NCI-H2081 treated with DMSO at 0.1 percent for 48 hours (cell line): ENCODE measurements around the gene COX6A1.
"Not testable (repeated sequence)": the region's sequence is repeated elsewhere in the genome, so short reads cannot be mapped to it uniquely, and the experiment has no call there.

ENCODE experiments used
- DNase-seq: peaks from one replicate; lab custom pipeline; 2025; lab: John Stamatoyannopoulos, UW

The COX6A1 gene

DNA sequence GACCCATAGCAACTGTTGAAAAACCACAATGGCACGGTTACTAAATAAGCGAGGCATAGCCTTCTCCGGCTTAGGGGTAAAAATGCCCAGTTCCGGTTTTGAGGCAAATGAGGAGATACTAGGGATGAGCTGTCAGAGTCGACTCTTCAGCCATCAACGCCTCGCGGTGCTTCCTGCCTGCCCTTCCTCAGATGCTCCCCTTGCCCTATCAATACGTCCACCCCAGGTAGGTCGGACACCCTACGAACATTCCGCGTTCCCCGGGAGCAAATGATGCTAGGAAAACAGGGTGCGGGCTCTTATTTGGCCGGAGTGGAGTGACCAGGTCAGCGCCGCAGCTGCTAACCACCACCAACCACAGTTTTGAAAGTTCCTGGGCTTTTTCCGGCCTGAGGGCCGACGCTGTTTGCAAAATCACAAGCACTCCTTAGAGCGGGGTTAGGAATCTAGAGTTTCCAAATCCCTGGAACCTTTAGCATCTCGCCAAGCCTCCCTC lies 30.5 kb downstream of the COX6A1 start:
- DNase-seq, result no peak

DNA sequence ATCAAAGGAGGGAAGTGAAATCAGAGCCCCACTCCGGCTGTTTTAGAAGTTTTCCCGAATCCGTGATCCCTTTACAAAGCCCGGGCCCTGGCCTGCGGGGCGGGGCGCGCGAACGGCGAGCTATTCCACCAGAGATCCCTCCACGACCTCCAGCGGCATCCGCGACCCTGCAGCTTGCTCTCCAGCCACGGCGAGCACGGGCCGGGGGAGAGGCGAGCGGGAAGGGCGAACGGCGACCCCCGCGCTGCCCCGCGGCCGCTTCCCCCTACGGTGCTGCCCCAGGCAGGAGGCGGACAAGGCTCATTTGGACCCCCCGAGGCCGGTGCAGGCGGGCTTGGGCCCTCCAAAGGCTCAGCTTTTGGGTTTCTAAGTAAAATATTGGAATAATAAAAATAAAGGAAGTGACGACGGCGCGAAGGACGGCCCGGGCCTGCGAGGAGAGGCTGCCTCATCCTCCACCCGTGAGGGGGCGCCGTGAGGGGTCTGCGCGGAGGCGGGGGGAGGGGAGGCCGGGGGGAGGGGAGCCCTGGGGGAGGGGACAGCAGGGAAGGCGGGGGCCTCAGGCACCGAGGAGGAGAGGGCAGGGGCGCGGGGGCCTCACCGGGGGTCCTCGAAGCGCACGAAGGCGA lies 31.0 kb downstream of the COX6A1 start:
- DNase-seq, result no peak

DNA sequence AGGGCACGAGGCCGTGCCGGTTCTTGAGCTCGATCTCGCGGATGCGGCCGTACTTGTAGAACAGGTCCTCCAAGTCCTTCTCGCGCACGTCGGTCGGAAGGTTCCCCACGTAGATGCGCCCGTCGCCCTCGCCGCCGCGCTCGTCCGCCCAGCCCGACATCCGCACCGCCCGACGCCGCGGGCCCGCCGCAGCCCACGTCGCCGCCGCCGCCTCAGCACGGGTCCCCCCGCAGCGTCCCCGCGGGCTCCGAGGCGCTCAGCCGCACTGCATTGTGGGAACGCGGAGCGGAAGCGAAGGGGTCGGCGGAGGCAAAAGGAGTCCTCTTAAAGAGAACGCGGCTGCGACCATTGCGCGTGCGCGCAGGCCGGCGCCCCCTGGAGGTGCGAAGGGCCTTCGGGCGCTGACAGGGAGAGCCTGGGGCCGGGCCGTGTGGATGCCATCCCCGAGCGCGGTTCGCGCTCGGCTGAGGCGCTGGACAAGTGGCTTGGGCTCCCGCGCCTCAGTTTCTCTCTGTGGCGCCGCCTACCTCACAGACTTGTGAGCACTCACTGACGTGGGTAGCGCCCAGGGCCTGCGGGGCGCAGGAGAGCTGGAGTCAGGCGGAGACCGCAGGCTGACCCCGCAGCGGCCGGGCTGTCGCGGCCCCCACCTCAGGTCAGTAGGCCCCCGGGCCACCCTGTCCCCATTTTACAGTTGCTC lies 31.7 kb downstream of the COX6A1 start, which contains the start of gene SRSF9:
TSS of gene SRSF9 (minus strand) at position 299 of the 700 bp plus-strand sequence. CDS start at position 160, 139 bp downstream.
- peak; percentile 85 for DNase-seq

- no peak for DNase-seq
Measured at GRCh38 chr12:120470150-120470784, 32.4 kb downstream of the COX6A1 start.

DNA sequence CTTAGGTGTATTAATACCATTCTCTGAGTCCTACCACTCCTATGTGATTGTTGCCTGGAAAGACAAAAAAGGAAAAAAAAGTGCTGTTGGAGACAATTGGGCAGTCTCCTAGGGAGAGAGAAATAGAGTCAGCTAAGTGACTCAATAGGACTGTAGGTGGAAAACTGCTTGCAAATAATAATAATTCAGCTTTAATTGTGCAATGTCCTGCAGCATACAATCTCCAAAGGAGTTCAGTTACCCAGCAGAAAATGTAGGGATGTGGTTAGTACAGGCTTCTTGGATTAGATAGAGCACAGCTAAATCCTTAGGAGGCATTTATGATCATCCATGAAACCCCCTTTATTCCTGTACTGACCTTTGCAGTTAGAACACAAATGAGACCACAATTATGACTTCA lies 34.6 kb downstream of the COX6A1 start:
- no peak for DNase-seq

- DNase-seq, result no peak
Measured at GRCh38 chr12:120473807-120474615, 36.1 kb downstream of the COX6A1 start.

- DNase-seq, result no peak
Measured at GRCh38 chr12:120474616-120474960, 36.7 kb downstream of the COX6A1 start.

GRCh38 chr12:120475643-120476042 lies 37.7 kb downstream of the COX6A1 start:
- DNase-seq, result no peak

- DNase-seq, result no peak
Measured at GRCh38 chr12:120479458-120479857, 41.5 kb downstream of the COX6A1 start.

GRCh38 chr12:120480211-120480610 lies 42.3 kb downstream of the COX6A1 start:
- DNase-seq, result no peak

- no peak for DNase-seq
Measured at GRCh38 chr12:120481022-120481767, 43.3 kb downstream of the COX6A1 start.

- no peak for DNase-seq
Measured at GRCh38 chr12:120483621-120484020, 45.7 kb downstream of the COX6A1 start.

DNA sequence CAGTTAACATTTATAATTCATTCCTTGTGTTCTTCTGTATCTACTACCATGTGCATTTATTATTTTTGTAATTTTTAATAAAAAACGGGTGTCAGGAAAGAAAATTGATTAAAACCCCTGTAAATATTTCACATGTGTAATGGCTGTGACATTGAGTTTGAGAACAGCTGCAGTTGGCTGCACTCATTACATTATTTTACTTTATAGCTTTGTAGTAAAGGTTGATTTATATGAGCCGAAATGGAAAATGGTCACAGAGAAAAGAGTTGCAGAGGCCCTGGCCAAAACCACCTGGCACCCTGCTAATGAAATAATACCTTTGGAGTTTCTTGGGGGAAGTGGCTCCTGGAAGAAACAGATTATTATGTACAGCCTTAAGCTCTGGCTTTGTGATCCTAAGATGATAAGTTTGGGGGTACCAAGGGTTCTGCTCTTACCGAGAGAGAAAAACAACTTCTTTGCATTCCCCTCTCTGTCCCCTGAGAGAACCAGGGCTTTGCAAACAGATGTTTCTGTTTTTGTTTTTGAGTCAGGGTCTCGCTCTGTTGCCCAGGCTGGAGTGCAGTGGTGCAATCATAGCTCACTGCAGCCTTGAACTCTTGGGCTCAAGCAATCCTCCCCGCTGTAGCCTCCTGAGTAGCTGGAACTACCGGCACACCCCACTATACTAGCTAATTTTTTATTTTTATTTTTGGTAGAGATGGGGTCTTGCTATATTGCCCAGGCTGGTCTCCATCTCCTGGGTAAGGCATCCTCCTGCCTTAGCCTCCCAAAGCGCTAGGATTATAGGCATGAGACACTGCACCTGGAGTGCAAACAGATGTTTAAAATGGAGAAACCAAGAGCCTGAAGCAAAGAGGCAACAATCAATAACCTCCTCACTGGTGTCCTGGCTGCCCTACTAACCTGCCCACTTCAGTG lies 48.3 kb downstream of the COX6A1 start:
- DNase-seq, result no peak

DNA sequence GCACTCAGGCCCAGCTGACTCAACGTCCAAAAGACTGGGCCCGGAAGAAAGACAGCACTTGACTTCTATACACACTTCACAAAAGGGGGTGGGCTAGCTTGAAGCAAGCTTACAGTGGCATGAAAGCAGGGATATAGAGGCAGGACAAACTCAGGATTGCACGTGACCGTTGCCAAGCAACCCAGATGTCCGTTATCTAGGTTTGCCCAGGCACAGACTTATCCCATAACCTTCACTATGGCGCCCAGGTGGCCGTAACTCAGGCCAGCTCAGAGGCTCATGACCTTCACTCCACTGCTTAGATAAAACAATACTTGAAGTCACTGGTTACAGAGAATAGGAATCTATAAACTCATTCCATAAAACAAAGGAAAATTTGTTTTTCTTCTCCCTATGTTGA lies 49.6 kb downstream of the COX6A1 start:
- not testable (repeated sequence) for DNase-seq

- no peak for DNase-seq
Measured at GRCh38 chr12:120488057-120488640, 50.2 kb downstream of the COX6A1 start.

DNA sequence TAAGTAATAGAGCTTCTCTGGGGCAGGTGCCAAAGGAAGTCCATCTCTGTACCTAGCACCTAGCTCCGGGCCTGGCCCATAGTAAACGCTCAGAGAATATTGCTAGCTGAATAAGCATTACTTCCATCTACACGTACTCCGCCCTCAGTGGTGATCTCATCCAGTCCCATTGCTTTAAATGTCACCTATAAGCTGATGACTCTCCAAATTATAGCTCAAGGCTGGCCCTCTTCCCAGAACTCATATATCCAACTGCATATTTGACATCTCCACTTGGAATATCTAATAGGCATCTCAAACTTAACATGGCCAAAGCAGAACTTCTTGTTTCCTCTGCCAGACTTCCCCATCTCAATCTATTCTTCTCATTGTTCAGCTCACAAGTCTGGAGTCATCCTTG lies 51.1 kb downstream of the COX6A1 start:
- DNase-seq, result no peak

GRCh38 chr12:120490325-120490724 lies 52.4 kb downstream of the COX6A1 start:
- no peak for DNase-seq
